Measurements from ENCODE around the gene CDK13. TPM values are rescaled to one million over a fixed set of nuclear protein-coding genes. Genes with fewer than 3 reads are reported as not detected.

The CDK13 gene
- total and polyA plus RNA-seq, 9 of the 15 experiments (the other 6 are each of a cell fraction or from before 2014, with no cell fraction given): 9.8 to 46.1 (median 32.4) TPM

DNA sequence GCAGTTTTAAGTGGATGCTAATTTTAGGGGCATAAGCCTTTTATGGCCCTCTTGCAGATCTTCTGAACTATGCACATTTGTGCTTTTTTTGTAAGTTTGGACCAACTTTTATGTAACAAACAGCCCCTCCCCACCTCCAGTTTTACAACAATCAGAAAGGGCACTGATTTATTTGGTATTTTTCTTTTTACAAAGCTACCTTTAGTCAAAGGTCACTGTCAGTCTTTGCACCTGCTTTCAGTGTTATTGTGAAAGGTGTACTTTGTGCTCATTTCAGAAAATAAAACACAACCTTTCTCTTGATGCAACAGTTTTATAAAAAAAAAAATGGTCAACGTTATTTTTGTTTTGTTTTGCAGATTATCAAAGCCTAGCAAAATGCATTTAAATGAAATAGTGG is 145.2 kb downstream of the CDK13 start:
- in situ Hi-C loops (cut with MboI): no loop called here
- H3K4me1 ChIP-seq (replicated peaks in 1 of 2; ENCODE audit: control insufficient read depth in 2 of 2, insufficient read depth in 2 of 2, low read length in 2 of 2): no peaks in the 10 kb centered on the region
- H3K36me3 ChIP-seq (ENCODE audit: control insufficient read depth, insufficient read depth, low read length): peaks cover 58% of the 10 kb centered on the region; the same call in 2 of the 3 replicates
- H3K79me2 ChIP-seq (ENCODE audit: control insufficient read depth, insufficient read depth, low read length): no peaks in the 10 kb centered on the region
- H2AFZ ChIP-seq (ENCODE audit: low read depth, low read length): no peak overlapping the region
- no peak overlapping the region for H3K9ac ChIP-seq (ENCODE audit: insufficient read depth in 1 of 2, low read depth in 2 of 2, low read length in 2 of 2)
- FAIRE-seq (no peak), DNase-seq (ENCODE audit: extremely low read depth in 1 of 4, low spot score in 3 of 4) (no peak), ATAC-seq (no peak)
- TF ChIP-seq ZNF707 (CRISPR knock-in tag; conservative IDR thresholded peaks at IDR 0.05): no peak
- TF ChIP-seq, protein P1, sequence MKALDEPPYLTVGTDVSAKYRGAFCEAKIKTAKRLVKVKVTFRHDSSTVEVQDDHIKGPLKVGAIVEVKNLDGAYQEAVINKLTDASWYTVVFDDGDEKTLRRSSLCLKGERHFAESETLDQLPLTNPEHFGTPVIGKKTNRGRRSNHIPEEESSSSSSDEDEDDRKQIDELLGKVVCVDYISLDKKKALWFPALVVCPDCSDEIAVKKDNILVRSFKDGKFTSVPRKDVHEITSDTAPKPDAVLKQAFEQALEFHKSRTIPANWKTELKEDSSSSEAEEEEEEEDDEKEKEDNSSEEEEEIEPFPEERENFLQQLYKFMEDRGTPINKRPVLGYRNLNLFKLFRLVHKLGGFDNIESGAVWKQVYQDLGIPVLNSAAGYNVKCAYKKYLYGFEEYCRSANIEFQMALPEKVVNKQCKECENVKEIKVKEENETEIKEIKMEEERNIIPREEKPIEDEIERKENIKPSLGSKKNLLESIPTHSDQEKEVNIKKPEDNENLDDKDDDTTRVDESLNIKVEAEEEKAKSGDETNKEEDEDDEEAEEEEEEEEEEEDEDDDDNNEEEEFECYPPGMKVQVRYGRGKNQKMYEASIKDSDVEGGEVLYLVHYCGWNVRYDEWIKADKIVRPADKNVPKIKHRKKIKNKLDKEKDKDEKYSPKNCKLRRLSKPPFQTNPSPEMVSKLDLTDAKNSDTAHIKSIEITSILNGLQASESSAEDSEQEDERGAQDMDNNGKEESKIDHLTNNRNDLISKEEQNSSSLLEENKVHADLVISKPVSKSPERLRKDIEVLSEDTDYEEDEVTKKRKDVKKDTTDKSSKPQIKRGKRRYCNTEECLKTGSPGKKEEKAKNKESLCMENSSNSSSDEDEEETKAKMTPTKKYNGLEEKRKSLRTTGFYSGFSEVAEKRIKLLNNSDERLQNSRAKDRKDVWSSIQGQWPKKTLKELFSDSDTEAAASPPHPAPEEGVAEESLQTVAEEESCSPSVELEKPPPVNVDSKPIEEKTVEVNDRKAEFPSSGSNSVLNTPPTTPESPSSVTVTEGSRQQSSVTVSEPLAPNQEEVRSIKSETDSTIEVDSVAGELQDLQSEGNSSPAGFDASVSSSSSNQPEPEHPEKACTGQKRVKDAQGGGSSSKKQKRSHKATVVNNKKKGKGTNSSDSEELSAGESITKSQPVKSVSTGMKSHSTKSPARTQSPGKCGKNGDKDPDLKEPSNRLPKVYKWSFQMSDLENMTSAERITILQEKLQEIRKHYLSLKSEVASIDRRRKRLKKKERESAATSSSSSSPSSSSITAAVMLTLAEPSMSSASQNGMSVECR (CRISPR knock-in tag; IDR thresholded peaks at IDR 0.05): no peak
- no peak for TF ChIP-seq ZNF668 (CRISPR knock-in tag; IDR thresholded peaks at IDR 0.05)
- no peak for TF ChIP-seq ZNF561 (CRISPR knock-in tag; conservative IDR thresholded peaks at IDR 0.05)
- TF ChIP-seq, protein P2, sequence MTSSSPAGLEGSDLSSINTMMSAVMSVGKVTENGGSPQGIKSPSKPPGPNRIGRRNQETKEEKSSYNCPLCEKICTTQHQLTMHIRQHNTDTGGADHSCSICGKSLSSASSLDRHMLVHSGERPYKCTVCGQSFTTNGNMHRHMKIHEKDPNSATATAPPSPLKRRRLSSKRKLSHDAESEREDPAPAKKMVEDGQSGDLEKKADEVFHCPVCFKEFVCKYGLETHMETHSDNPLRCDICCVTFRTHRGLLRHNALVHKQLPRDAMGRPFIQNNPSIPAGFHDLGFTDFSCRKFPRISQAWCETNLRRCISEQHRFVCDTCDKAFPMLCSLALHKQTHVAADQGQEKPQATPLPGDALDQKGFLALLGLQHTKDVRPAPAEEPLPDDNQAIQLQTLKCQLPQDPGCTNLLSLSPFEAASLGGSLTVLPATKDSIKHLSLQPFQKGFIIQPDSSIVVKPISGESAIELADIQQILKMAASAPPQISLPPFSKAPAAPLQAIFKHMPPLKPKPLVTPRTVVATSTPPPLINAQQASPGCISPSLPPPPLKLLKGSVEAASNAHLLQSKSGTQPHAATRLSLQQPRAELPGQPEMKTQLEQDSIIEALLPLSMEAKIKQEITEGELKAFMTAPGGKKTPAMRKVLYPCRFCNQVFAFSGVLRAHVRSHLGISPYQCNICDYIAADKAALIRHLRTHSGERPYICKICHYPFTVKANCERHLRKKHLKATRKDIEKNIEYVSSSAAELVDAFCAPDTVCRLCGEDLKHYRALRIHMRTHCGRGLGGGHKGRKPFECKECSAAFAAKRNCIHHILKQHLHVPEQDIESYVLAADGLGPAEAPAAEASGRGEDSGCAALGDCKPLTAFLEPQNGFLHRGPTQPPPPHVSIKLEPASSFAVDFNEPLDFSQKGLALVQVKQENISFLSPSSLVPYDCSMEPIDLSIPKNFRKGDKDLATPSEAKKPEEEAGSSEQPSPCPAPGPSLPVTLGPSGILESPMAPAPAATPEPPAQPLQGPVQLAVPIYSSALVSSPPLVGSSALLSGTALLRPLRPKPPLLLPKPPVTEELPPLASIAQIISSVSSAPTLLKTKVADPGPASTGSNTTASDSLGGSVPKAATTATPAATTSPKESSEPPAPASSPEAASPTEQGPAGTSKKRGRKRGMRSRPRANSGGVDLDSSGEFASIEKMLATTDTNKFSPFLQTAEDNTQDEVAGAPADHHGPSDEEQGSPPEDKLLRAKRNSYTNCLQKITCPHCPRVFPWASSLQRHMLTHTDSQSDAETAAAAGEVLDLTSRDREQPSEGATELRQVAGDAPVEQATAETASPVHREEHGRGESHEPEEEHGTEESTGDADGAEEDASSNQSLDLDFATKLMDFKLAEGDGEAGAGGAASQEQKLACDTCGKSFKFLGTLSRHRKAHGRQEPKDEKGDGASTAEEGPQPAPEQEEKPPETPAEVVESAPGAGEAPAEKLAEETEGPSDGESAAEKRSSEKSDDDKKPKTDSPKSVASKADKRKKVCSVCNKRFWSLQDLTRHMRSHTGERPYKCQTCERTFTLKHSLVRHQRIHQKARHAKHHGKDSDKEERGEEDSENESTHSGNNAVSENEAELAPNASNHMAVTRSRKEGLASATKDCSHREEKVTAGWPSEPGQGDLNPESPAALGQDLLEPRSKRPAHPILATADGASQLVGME (CRISPR knock-in tag; IDR thresholded peaks at IDR 0.05): no peak
- TF ChIP-seq GABPB1 (CRISPR knock-in tag; IDR thresholded peaks at IDR 0.05): no peak
- no peak for TF ChIP-seq SMARCA5 (IDR thresholded peaks at IDR 0.05)
- no peak for TF ChIP-seq NCOA1 (IDR thresholded peaks at IDR 0.05; ENCODE audit: low read depth)
- TF ChIP-seq ZNF12 (CRISPR knock-in tag; IDR thresholded peaks at IDR 0.05): no peak
- no peak for TF ChIP-seq XRCC4 (IDR thresholded peaks at IDR 0.05; ENCODE audit: extremely low read depth, insufficient read depth, insufficient read length)
- TF ChIP-seq, protein P3, sequence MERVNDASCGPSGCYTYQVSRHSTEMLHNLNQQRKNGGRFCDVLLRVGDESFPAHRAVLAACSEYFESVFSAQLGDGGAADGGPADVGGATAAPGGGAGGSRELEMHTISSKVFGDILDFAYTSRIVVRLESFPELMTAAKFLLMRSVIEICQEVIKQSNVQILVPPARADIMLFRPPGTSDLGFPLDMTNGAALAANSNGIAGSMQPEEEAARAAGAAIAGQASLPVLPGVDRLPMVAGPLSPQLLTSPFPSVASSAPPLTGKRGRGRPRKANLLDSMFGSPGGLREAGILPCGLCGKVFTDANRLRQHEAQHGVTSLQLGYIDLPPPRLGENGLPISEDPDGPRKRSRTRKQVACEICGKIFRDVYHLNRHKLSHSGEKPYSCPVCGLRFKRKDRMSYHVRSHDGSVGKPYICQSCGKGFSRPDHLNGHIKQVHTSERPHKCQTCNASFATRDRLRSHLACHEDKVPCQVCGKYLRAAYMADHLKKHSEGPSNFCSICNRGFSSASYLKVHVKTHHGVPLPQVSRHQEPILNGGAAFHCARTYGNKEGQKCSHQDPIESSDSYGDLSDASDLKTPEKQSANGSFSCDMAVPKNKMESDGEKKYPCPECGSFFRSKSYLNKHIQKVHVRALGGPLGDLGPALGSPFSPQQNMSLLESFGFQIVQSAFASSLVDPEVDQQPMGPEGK (CRISPR knock-in tag; IDR thresholded peaks at IDR 0.05; ENCODE audit: borderline replicate concordance): no peak
- WGBS (ENCODE audit: insufficient coverage, low coverage, missing lambda C conversion rate): 70% methylated on average over 1 of the region's 1 CpG
- no peak overlapping the region for H3K4me2 ChIP-seq (ENCODE audit: insufficient read depth, low read length)
- H3K4me3 ChIP-seq: no peak overlapping the region
- no peak overlapping the region for H3K27ac ChIP-seq (ENCODE audit: extremely low read depth, low read depth, low read length)
- no peaks in the 10 kb centered on the region for H3K9me3 ChIP-seq (replicated peaks; ENCODE audit: control insufficient read depth, insufficient read depth, low read depth, low read length)
- ChIA-PET CTCF (ENCODE audit: low intra/inter-chr PET ratio) (no interaction called here), POLR2A (no interaction called here)
- BruUV-seq (replicated peaks): no TSS peak
- H4K20me1 ChIP-seq (replicated peaks; ENCODE audit: control insufficient read depth, insufficient read depth, low read length): 0 out of 2 replicates have a peak, but pooled peaks cover 3% of the 10 kb centered on the region
- no peaks in the 10 kb centered on the region for H3K9me1 ChIP-seq (ENCODE audit: control insufficient read depth, insufficient read depth, low read length)
- no peaks in the 10 kb centered on the region for H3K27me3 ChIP-seq (ENCODE audit: control insufficient read depth in 2 of 2, insufficient read depth in 2 of 2, low read length in 2 of 2)
- intact Hi-C loops (cut with micrococcal nuclease): no loop called here
